Measurements from ENCODE around the gene FTO. TPM values are rescaled to one million over a fixed set of nuclear protein-coding genes. Genes with fewer than 3 reads are reported as not detected.
A peak's percentile ranks its signal among the peaks of the same experiment; 100 is the strongest.

The FTO gene
- total RNA-seq, 1 donor from 2014 or later, result 110 TPM

DNA sequence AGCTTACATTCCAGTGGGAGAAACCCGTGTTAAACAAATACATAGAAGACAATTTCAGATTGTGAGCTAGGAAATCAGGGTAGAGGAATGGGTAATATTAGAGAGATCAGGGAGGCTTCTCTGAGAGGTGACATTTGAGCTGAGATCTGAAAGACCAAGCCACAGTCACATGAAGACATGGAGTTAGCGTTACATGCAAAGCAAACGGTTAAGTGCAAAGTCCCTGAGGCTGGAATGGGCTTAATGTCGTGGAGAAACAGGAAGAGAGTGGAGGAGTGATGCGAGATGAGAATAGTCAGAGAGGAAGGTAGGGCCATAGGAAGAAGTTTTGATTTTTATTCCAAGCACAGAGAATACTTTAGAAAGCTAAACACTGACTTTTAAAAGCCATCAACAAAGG is 336.5 kb downstream of the FTO start:
- TF ChIP-seq CTCF (IDR thresholded peaks at IDR 0.05) (no peak), EZH2phosphoT487 (IDR thresholded peaks at IDR 0.05) (no peak), EZH2 (IDR thresholded peaks at IDR 0.05) (no peak)
- peaks cover 4% of the 10 kb centered on the region for H3K4me1 Mint-ChIP-seq
- peaks cover 5% of the 10 kb centered on the region for H3K27me3 Mint-ChIP-seq (ENCODE audit: insufficient read depth, low read depth)

GRCh38 chr16:54040975-54041374 is 337.0 kb downstream of the FTO start:
- no peak overlapping the region for H3K27ac ChIP-seq
- no peaks in the 10 kb centered on the region for H4K20me1 ChIP-seq (ENCODE audit: low read depth)
- TF ChIP-seq EZH2phosphoT487 (IDR thresholded peaks at IDR 0.05), result no peak
- no peak for TF ChIP-seq EZH2 (IDR thresholded peaks at IDR 0.05)
- no peak for TF ChIP-seq CTCF (IDR thresholded peaks at IDR 0.05)
- H3K27me3 ChIP-seq, result no peaks in the 10 kb centered on the region
- no peaks in the 10 kb centered on the region for H3K9me3 ChIP-seq (ENCODE audit: low read depth)
- H3K4me3 Mint-ChIP-seq, result no peak overlapping the region
- no peaks in the 10 kb centered on the region for H3K4me1 Mint-ChIP-seq
- H3F3A ChIP-seq (ENCODE audit: low read depth), result no peaks in the 10 kb centered on the region
- peaks cover 17% of the 10 kb centered on the region for H3K9me3 Mint-ChIP-seq
- no peaks in the 10 kb centered on the region for H3K36me3 ChIP-seq
- peaks cover 2% of the 10 kb centered on the region for H3K4me1 ChIP-seq
- H3K4me2 ChIP-seq, result no peak overlapping the region
- no peak for DNase-seq (ENCODE audit: low spot score)
- peaks cover 5% of the 10 kb centered on the region for H3K27me3 Mint-ChIP-seq (ENCODE audit: insufficient read depth, low read depth)
- H3K4me3 ChIP-seq, result no peak overlapping the region
- H3K36me3 Mint-ChIP-seq, result peaks cover 21% of the 10 kb centered on the region
- H3K79me2 ChIP-seq (ENCODE audit: low read depth), result no peaks in the 10 kb centered on the region
- no peak overlapping the region for H3K9ac ChIP-seq
- no peak overlapping the region for H2AFZ ChIP-seq (replicated peaks)
- H3K27ac Mint-ChIP-seq, result no peak overlapping the region

More for the DNA sequence above, 336.5 kb downstream of the FTO start:
- no peaks in the 10 kb centered on the region for H3K27me3 ChIP-seq
- no peaks in the 10 kb centered on the region for H3K36me3 ChIP-seq
- peaks cover 17% of the 10 kb centered on the region for H3K9me3 Mint-ChIP-seq
- no peaks in the 10 kb centered on the region for H3K9me3 ChIP-seq (ENCODE audit: low read depth)
- no peak overlapping the region for H3K27ac Mint-ChIP-seq
- no peak overlapping the region for H3K9ac ChIP-seq
- no peaks in the 10 kb centered on the region for H4K20me1 ChIP-seq (ENCODE audit: low read depth)
- H3K4me1 ChIP-seq, result peaks cover 7% of the 10 kb centered on the region
- no peak overlapping the region for H2AFZ ChIP-seq (replicated peaks)
- H3K79me2 ChIP-seq (ENCODE audit: low read depth), result no peaks in the 10 kb centered on the region
- H3K4me3 Mint-ChIP-seq, result no peak overlapping the region
- no peak for DNase-seq (ENCODE audit: low spot score)
- peaks cover under 1% of the 10 kb centered on the region for H3F3A ChIP-seq (ENCODE audit: low read depth)
- no peak overlapping the region for H3K4me2 ChIP-seq
- peaks cover 23% of the 10 kb centered on the region for H3K36me3 Mint-ChIP-seq
- no peak overlapping the region for H3K27ac ChIP-seq
- no peak overlapping the region for H3K4me3 ChIP-seq

DNA sequence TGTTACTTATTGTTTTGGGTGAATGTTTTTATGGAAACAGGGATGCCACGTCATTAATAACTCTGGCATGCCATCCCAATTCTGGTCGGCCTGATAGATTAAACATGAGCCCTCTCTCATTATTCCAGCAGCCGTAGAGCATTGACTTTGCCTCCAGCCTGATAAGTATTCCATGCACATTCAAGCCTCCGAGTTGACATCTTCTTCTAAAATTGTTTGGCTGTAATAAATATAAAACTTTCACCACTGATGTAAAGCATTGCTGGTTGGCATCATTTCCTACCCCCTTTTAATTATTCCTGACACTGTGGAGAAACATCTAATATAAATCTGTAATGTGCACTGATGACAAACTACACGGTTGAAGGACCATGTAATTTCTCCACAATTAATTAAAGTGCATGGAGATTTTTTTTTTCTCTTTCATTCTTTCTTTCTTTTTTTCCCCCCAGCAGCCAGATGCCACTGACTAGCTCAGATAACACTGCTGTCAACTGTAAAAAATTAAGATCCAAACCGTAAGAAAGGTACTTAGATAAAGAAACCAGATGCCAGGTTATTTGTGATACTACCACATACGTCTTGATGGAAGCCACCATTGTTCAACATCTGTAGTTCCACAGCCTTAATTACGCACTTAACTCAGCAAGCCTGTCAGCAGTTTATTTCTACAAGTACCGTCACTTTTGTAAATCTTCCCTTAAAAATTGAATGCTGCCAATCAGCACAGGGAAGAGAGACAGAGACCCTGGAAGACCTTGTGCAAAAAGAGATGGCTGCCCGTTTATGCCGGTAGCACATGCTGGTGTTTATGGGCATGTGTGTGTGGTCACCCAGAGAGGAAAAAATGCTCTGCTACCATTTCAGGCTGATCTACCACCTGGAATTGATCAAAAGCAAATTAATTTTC is 344.9 kb downstream of the FTO start:
- Histone ChIP-seq H3K79me2 (ENCODE audit: low read depth) (no peaks in the 10 kb centered on the region), H3K27ac (no peak overlapping the region), H3K9ac (no peak overlapping the region), H3K36me3 (no peaks in the 10 kb centered on the region), H3K4me1 (peaks cover 33% of the 10 kb centered on the region), H3K27me3 (no peaks in the 10 kb centered on the region), H3K4me2 (peak overlapping the region; percentile 56), H2AFZ (replicated peaks) (no peak overlapping the region), H4K20me1 (ENCODE audit: low read depth) (no peaks in the 10 kb centered on the region), H3F3A (ENCODE audit: low read depth) (peaks cover 25% of the 10 kb centered on the region), H3K4me3 (no peak overlapping the region), H3K9me3 (ENCODE audit: low read depth) (no peaks in the 10 kb centered on the region)
- peaks cover 36% of the 10 kb centered on the region for H3K4me1 Mint-ChIP-seq
- DNase-seq (ENCODE audit: low spot score), result no peak
- TF ChIP-seq EZH2phosphoT487 (IDR thresholded peaks at IDR 0.05) (no peak), EZH2 (IDR thresholded peaks at IDR 0.05) (no peak), CTCF (IDR thresholded peaks at IDR 0.05) (no peak)
- H3K27me3 Mint-ChIP-seq (ENCODE audit: insufficient read depth, low read depth), result no peaks in the 10 kb centered on the region
- peak overlapping the region; percentile 75 for H3K4me3 Mint-ChIP-seq
- H3K36me3 Mint-ChIP-seq, result peaks cover 3% of the 10 kb centered on the region
- peak overlapping the region; percentile 96 for H3K27ac Mint-ChIP-seq
- H3K9me3 Mint-ChIP-seq, result peaks cover 4% of the 10 kb centered on the region
